C1 segment of cervical spinal cord (tissue), 14 donors: ENCODE measurements around the gene ADAMTS20.
"Not testable (repeated sequence)": the region's sequence is repeated elsewhere in the genome, so short reads cannot be mapped to it uniquely, and the experiment has no call there.

Source experiments
- DNase-seq, 14 donors: peaks; one replicate each; lab custom pipeline; 2025; lab: John Stamatoyannopoulos, UW

The ADAMTS20 gene

DNA sequence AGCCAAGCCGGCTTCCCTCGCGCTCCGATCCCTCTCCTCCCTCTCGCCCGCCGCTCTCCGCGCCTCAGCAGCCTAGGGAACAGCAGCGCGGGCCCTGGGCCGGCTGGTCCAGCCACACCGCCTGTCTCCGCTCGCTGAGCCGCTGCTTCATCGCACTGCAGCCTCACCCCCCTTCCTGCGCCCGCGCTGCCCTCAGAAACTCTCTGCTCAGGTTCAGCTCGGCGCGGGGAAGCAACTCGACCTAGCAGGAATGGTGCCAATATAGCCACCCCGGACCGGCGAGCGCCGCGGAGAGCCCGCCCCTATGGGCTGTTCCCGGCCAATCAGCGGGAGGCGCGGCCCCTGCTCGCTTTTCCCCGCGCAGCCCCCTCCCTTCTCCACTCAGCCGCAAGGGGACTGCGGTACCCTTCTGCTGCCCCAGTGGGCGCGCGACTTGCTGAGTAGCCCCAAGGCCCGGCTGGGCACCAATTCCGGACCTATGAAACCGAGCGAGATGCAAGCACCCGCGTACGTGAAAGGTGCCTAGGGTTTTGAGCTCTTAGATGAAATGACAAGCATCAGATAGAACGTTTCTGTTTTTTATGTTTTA is at the start of gene ADAMTS20:
ADAMTS20 (minus strand) TSS at position 233 of the 589 bp plus-strand sequence. CDS start 282 bp downstream, outside the sequence.
- DNase-seq: no peak

DNA sequence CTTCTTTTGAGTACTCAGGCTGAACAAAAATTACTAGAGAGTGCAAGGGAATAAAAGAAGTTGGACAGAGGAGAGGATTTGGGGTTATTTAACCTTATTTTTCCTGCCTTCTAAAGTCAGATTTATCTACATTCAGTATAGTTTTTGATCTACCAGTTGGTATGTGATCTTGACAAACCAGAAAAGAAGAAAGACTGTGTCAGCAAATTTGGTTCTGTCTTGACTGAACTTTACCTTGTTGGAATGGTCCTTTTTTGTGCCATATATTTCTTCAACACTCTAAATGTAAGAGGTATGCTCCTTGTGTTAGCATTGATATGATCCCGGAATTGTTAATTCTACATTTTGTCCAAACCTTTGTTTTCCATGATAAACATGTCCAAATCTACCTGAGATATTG is 47.7 kb upstream of the ADAMTS20 start:
- no peak for DNase-seq

DNA sequence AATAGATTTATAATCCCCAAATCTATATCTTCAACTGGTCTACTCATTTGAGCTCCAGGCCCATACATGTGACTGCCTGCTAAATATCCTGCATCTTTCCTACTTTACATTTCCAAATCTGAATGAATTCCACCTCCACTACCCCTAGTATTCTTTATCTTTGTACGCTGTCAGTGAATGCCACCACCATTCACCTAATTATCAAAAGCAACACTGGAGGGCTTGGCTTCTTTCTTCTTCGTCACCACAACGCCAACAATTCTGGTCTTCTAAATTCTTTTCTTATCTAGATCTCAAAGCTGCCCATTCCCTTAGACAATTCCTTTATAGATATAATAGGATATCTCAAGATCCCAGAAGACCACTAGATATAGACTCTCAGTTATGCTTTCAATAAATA is 47.1 kb upstream of the ADAMTS20 start:
- no peak for DNase-seq

DNA sequence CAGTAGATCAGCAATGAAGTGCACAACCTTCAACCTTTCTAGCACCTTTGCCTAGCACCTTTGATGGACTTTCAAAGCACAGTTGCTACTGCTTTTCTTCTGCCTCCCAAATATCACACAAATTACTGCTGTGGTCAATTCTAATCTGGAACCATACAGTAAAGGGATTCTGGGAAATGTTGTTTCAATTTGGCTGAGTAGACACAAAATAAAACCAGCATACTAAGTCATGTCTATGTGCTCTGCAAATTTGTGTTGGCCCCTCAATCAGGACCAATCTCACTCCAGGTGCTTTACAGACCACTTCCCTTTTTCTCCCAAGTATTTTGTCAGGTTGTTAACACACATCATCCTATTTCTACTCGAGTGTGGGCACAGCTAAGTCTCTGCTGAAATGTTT is 38.3 kb upstream of the ADAMTS20 start:
- no peak for DNase-seq

GRCh38 chr12:43586646-43587245 is 34.7 kb upstream of the ADAMTS20 start:
- no peak for DNase-seq

DNA sequence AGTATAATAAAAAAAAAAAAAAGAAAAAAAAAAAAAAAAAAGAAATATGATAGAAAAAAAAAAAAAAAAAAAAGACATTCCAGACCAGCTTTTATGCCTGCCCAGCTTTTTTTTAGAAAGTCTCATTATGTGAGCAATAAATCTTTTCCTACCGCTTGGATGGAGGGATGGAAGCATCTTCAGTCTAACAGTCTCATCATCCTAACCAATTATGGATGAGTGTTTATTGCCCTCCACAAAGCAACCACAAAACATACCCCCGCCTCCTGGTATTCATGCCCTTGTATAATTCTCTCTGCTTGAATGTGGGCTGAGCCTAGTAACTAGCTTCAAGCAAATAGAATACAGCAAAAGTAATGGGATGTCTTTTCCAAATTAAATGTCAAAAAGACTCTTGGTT is 33.7 kb upstream of the ADAMTS20 start:
- no peak for DNase-seq

DNA sequence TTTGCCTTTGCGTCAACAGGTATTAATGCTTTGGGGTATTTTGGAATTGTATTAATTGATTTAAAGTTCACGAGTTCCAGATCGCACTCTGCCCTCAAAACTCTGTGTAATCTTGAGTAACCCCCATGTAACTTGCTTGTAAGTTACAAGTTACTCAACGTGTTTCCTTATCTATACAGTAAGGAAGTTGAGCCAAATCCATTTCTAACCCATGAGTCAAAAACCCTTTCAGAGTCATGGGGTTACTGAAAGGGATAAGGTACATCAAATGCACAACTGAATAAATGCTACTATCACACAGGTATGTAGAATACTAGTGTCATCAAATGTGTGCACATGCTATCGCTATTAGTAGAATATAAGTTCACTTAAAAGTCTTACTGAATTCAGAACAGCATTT is 28.6 kb upstream of the ADAMTS20 start:
- DNase-seq: no peak

GRCh38 chr12:43579206-43579605 is 27.2 kb upstream of the ADAMTS20 start:
- DNase-seq: no peak

- no peak for DNase-seq
Measured at GRCh38 chr12:43578782-43579181, 26.8 kb upstream of the ADAMTS20 start.

GRCh38 chr12:43577381-43577780 is 25.4 kb upstream of the ADAMTS20 start:
- no peak for DNase-seq

- DNase-seq: no peak
Measured at GRCh38 chr12:43576162-43576561, 24.2 kb upstream of the ADAMTS20 start.

GRCh38 chr12:43571885-43572284 is 19.9 kb upstream of the ADAMTS20 start:
- DNase-seq: no peak

DNA sequence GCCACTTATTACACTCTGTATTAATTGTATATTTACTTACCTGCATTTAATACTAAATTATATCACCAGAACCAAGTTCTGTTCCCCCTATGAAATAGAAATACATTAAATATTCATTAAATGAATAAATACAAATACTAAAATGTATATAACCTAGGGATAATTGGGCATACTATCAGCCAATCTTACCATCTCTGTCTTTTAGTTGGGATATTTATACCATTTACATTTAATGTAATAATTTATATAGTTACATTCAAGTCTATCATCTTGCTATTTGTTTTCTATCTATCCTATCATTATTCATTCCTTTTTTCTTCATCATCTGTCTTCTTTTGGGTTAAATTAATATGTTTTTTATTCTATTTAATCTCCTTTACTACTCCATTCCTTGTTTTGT is 4.1 kb upstream of the ADAMTS20 start:
- no peak for DNase-seq

GRCh38 chr12:43551279-43551970 is 578 bp downstream of the ADAMTS20 start:
- no peak for DNase-seq

GRCh38 chr12:43550831-43551271 is 1.2 kb downstream of the ADAMTS20 start:
- no peak for DNase-seq

- DNase-seq: no peak
Measured at GRCh38 chr12:43544703-43545102, 7.3 kb downstream of the ADAMTS20 start.

DNA sequence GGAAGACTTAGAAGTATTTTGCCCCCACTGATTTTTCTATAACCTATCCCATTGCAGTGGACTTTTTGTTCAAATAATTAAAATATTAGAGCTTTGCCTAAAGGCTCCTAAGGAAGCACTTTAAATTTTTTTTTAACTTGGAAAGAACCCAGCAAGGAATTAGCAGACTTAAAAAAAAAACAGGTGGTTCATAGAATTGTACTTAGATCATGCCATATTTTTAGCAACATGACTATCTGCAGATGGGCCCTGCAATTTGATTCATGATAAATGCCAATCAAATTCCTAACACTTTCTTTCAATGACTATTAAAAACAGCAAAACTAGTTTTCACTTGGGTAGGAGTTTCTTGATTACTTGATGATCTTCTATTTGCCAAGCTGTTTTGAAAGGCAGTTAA is 11.5 kb downstream of the ADAMTS20 start:
- DNase-seq: no peak

GRCh38 chr12:43537675-43538074 is 14.3 kb downstream of the ADAMTS20 start:
- DNase-seq: not testable (repeated sequence)

DNA sequence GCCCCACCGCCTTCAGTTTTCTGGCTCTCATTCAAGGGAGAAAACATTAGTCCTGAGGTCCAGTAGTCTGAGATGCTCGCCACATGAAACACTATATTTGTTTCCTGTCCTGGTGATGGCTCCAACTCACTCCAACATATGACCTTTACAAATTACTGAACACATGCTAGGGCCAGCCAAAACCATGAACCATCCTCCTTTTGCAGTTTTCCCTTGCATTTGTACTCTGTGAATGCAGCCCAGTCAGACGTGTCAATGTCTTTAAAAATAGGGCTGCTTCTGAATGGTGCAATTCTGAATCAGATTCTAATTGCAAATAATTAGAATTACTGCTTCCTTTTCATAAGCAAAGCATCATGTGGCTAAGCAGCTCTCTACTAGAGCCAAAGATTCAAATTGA is 36.0 kb downstream of the ADAMTS20 start:
- no peak for DNase-seq

DNA sequence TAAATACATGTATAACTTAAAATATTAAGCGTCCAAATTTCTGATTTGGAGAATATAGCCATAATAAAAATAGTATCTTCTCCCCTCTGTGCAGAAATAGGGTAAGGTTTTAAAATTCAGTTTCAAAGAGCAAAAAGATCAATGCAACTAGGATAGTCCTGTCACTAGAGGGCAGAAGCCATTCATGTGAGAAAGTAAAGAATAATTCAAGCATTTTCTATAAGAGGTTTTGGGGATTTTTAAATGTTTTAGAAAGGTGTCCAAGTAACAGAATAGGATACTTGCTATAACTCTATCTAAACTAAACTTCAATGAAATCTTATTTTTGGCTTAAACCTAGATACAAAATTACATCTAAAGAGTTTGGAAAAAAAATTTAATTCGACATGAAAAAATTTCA is 50.3 kb downstream of the ADAMTS20 start:
- DNase-seq: no peak

GRCh38 chr12:43493261-43493797 is 58.7 kb downstream of the ADAMTS20 start:
- DNase-seq: no peak

GRCh38 chr12:43482311-43483085 is 69.5 kb downstream of the ADAMTS20 start:
- no peak for DNase-seq
